GM12878 (cell line): ENCODE measurements around the gene RHEX. TPM values are rescaled to one million over a fixed set of nuclear protein-coding genes. Genes with fewer than 3 reads are reported as not detected.

Source experiments
- ATAC-seq: fragments of 200-7000 bp; cut with Tn5 transposase; 3 replicates; pipeline ENCODE4 v1.9.1; 2020; ENCODE audit warnings: mild to moderate bottlenecking, moderate library complexity
- BruUV-seq: library from RNA; stranded (reverse); fragments of 400-500 nt; replicated peaks from 2 replicates; lab custom pipeline; 2021; lab: Mats Ljungman, UMichigan
- CTCF ChIA-PET: fragments of 300-600 bp; sonication (Branson Sonifier 250); formaldehyde crosslinking; extraction: SDS; loops from one replicate; lab custom pipeline; 2021; ENCODE audit warnings: inconsistent platforms; lab: Yijun Ruan, JAX
- POLR2A ChIA-PET: fragments of 350-600 bp; formaldehyde crosslinking; extraction: SDS; loops from one replicate; lab custom pipeline; 2021; ENCODE audit warnings: inconsistent platforms; lab: Charles Lee
- RAD21 ChIA-PET: fragments of 300-600 bp; sonication (Branson Sonifier 250); formaldehyde crosslinking; loops from one replicate; lab custom pipeline; 2023; ENCODE audit warnings: antibody characterized with exemption; ENCODE audit not compliant: unreplicated experiment; lab: Charles Lee
- SMC1A ChIA-PET: fragments of 300-600 bp; sonication (Branson Sonifier 250); formaldehyde crosslinking; loops from one replicate; lab custom pipeline; 2023; ENCODE audit not compliant: unreplicated experiment, uncharacterized antibody; lab: Charles Lee
- DNase-seq: peaks from one replicate; pipeline ENCODE4 v3.0.0-alpha.2; 2011; ENCODE audit warnings: low read depth, low spot score
- FAIRE-seq: peaks from 3 replicates; lab custom pipeline; 2011; peaks lifted over from hg19 to GRCh38; lab: Jason Lieb, UNC
- H2AFZ ChIP-seq: 2 replicates; pipeline ENCODE4 v1.6.0; 2011; ENCODE audit warnings: low read depth, low read length, control low read depth; ENCODE audit not compliant: control insufficient read depth
- H3K27ac ChIP-seq: 2 replicates; pipeline ENCODE4 v1.5.1; 2011; ENCODE audit warnings: control low read depth; ENCODE audit not compliant: control insufficient read depth, insufficient read depth
- H3K27me3 ChIP-seq, 2 experiments: replicated peaks in 1 of 2; 2 replicates each; pipeline versions ENCODE4 v1.6.0 to v1.6.1; 2011; ENCODE audit warnings: low read length in 1 of 2; ENCODE audit not compliant: control insufficient read depth in 2 of 2, insufficient read depth in 2 of 2
- H3K36me3 ChIP-seq, 2 experiments: 2 replicates each; pipeline ENCODE4 v1.5.1; 2011; ENCODE audit warnings: low read length in 1 of 2; ENCODE audit not compliant: control insufficient read depth in 2 of 2, insufficient read depth in 2 of 2
- H3K4me1 ChIP-seq: 2 replicates; pipeline ENCODE4 v1.6.1; 2011; ENCODE audit warnings: mild to moderate bottlenecking, low read length, moderate library complexity, mixed read lengths; ENCODE audit not compliant: control insufficient read depth, insufficient read depth
- H3K4me2 ChIP-seq: 2 replicates; pipeline ENCODE4 v1.6.0; 2011; ENCODE audit warnings: control low read depth; ENCODE audit not compliant: control insufficient read depth, insufficient read depth
- H3K4me3 ChIP-seq: fragments of 200-600 bp; sonication (generic); 2 replicates; pipeline ENCODE4 v1.5.1; 2016
- H3K79me2 ChIP-seq: 2 replicates; pipeline ENCODE4 v1.6.0; 2011; ENCODE audit warnings: low read length; ENCODE audit not compliant: control insufficient read depth, insufficient read depth
- H3K9ac ChIP-seq: 2 replicates; pipeline ENCODE4 v1.8.0; 2011; ENCODE audit warnings: low read length, control low read depth, mixed read lengths; ENCODE audit not compliant: control insufficient read depth, insufficient read depth
- H3K9me3 ChIP-seq: replicated peaks from 3 replicates; pipeline ENCODE4 v1.5.1; 2011; ENCODE audit warnings: mild to moderate bottlenecking, low read length; ENCODE audit not compliant: control insufficient read depth, insufficient read depth
- H4K20me1 ChIP-seq: 2 replicates; pipeline ENCODE4 v1.6.0; 2011; ENCODE audit not compliant: control insufficient read depth, insufficient read depth
- ATF7 ChIP-seq: fragments of 450-650 bp; IDR thresholded peaks from 2 replicates; pipeline ENCODE4 v1.6.1; 2016; ENCODE audit warnings: low read depth, mild to moderate bottlenecking
- CREM ChIP-seq: IDR thresholded peaks from 2 replicates; pipeline ENCODE4 v1.6.1; 2014; ENCODE audit warnings: antibody characterized with exemption, low read depth
- ETV6 ChIP-seq, 2 experiments: fragments of 450-650 bp in 1 of 2; IDR thresholded peaks in 1 of 2; conservative IDR thresholded peaks in 1 of 2; 2 replicates each; pipeline ENCODE4 v1.6.1; 2014; ENCODE audit warnings: antibody characterized with exemption in 1 of 2, borderline replicate concordance in 1 of 2, low read depth in 1 of 2, mild to moderate bottlenecking in 1 of 2, moderate library complexity in 1 of 2
- FOXK2 ChIP-seq: fragments of 450-650 bp; IDR thresholded peaks from 2 replicates; pipeline ENCODE4 v1.6.1; 2017; ENCODE audit warnings: mild to moderate bottlenecking, moderate library complexity
- MTA2 ChIP-seq: fragments of 450-650 bp; IDR thresholded peaks from 2 replicates; pipeline ENCODE4 v1.6.1; 2016; ENCODE audit warnings: low read depth, mild to moderate bottlenecking, moderate library complexity
- NFIC ChIP-seq: IDR thresholded peaks from 2 replicates; pipeline ENCODE4 v1.6.1; 2012; ENCODE audit warnings: low read depth, mild to moderate bottlenecking, inconsistent platforms, low read length, moderate library complexity
- NFYB ChIP-seq: IDR thresholded peaks from 2 replicates; pipeline ENCODE4 v1.6.1; 2011; ENCODE audit warnings: low read depth, mild to moderate bottlenecking, low read length, improper control_type of control experiment, moderate library complexity; ENCODE audit not compliant: insufficient read depth
- POLR2AphosphoS5 ChIP-seq: IDR thresholded peaks from 2 replicates; pipeline ENCODE4 v1.6.1; 2011; ENCODE audit warnings: mild to moderate bottlenecking, low read length, inconsistent platforms
- SMARCA5 ChIP-seq: fragments of 450-650 bp; IDR thresholded peaks from 2 replicates; pipeline ENCODE4 v1.6.1; 2017; ENCODE audit warnings: mild to moderate bottlenecking
- SP1 ChIP-seq: IDR thresholded peaks from one replicate; pipeline ENCODE4 v1.6.1; 2011; ENCODE audit warnings: low read depth, low read length
- SPI1 ChIP-seq: IDR thresholded peaks from 2 replicates; pipeline ENCODE4 v1.6.1; 2011; ENCODE audit warnings: low read depth, mild to moderate bottlenecking, low read length, moderate library complexity, borderline replicate concordance; ENCODE audit not compliant: insufficient read depth
- TARDBP ChIP-seq: IDR thresholded peaks from 2 replicates; pipeline ENCODE4 v1.6.1; 2016; ENCODE audit warnings: borderline replicate concordance
- ZNF24 ChIP-seq: fragments of 450-650 bp; IDR thresholded peaks from 2 replicates; pipeline ENCODE4 v1.6.1; 2017; ENCODE audit warnings: antibody characterized with exemption, mild to moderate bottlenecking
- ZZZ3 ChIP-seq: IDR thresholded peaks from 2 replicates; pipeline ENCODE4 v1.6.1; 2011; ENCODE audit warnings: low read depth; ENCODE audit not compliant: control insufficient read depth, insufficient read length
- WGBS: methylation state at CpG from one replicate; pipeline ENCODE4 v1.1.6; 2016; ENCODE audit warnings: low lambda C conversion rate; ENCODE audit not compliant: insufficient replicate concordance, insufficient coverage; ENCODE audit errors: missing lambda C conversion rate; 5-methylcytosine and 5-hydroxymethylcytosine counted together
- in situ Hi-C: fragments of 300-500 bp; cut with MboI; formaldehyde crosslinking; loops from 9 replicates; pipeline ENCODE4 v1.14.3; 2018; ENCODE audit warnings: mixed read lengths
- intact Hi-C: fragments of 100-400 bp; cut with micrococcal nuclease; formaldehyde crosslinking; loops from one replicate; pipeline ENCODE4 v1.14.2; 2022; ENCODE audit not compliant: unreplicated experiment
- polyA plus RNA-seq, 11 experiments: library from polyadenylated mRNA; depleted of rRNA in 4 of 11; unstranded in 6 of 11; stranded (reverse) in 5 of 11; fragments of >200 nt; fragmentation: Nextera tagmentation in 4 of 11; fragmentation: Illumina TruSeq in 1 of 11; extraction: Ambion mirVana in 4 of 11; extraction: Trizol in 1 of 11; gene quantifications; 1 replicate in 1 of 11; 2 replicates in 10 of 11; pipeline versions ENCODE4 v1.2.1 to v1.2.3, GENCODE V29; 2011 to 2016; ENCODE audit warnings: inconsistent platforms in 2 of 11, missing spikeins in 2 of 11, low read depth in 1 of 11
- total RNA-seq, 4 experiments: library from RNA; depleted of rRNA in 3 of 4; stranded (reverse); fragments of >200 nt in 3 of 4; fragmentation: Illumina TruSeq in 1 of 4; extraction: Trizol in 1 of 4; gene quantifications; 2 replicates each; pipeline versions ENCODE4 v1.2.1 to v1.2.3, GENCODE V29; 2013 to 2021
- TF ChIP-seq, protein P1 (sequence below): fragments of 450-650 bp; IDR thresholded peaks from 2 replicates; pipeline ENCODE4 v1.6.1; 2017; ENCODE audit warnings: mild to moderate bottlenecking

The RHEX gene
- total and polyA plus RNA-seq, 10 of the 15 experiments (the other 5 are each of a cell fraction or from before 2014, with no cell fraction given): 2.4 to 11.4 (median 5.7) TPM

DNA sequence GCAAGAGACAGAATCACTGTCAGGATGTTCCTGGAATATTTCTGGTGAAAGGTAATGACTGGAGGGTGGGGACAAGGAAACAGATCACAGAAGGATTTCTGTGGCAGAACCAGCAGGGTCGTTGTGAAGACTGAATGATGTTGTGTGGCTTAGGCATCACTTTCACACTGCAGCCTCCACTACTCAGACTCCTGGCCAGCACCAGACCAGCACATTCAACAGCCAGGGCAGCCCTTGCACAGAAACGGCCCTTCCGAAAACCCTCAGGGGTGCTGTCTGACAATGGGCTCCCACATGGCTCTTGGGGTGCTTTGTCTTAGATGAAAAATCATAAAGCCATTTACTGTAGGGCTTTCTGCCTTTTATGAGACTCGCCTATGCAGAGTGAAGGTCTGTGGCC, 46.0 kb upstream of the RHEX start (continued):
- no peak for TF ChIP-seq SMARCA5
- no peak for TF ChIP-seq ETV6 (conservative IDR thresholded peaks at IDR 0.05 in 1 of 2, IDR thresholded peaks at IDR 0.05 in 1 of 2; ENCODE audit: borderline replicate concordance in 1 of 2, low read depth in 1 of 2)

DNA sequence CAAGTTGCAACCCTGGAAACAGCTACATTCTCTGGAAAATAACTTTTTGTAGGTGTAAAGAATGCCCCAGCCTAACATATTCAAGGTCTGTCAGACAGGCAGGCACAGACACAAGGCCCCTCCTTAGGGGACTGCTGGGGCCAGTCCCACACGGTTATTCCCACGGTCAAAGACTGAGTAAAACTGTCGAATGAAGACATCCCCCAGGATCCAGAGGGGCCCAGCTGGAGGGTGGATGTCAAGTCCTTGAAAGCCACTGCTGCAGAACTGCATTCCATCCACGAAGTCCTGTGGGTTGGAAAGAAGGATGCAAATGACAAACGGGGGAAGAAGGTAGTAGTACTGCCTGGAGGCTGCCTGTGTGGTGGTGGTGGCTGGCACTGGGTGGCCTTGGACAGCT, 42.9 kb upstream of the RHEX start:
- H3K4me3 ChIP-seq: no peak overlapping the region
- CTCF ChIA-PET: interaction anchor here (0.7 kb wide), 1 partner anchor 96 kb away, joined by 4 read pairs; no protein-coding TSS in a partner anchor
- BruUV-seq: no TSS peak

More for the DNA sequence above, 42.9 kb upstream of the RHEX start:
- no peak for DNase-seq
- peaks cover 17% of the 10 kb centered on the region for H3K4me1 ChIP-seq
- 0 out of 4 replicates have a peak, but pooled peaks cover 0 to 3% of the 10 kb centered on the region in 2 experiments for H3K27me3 ChIP-seq
- FAIRE-seq: no peak
- H3K9me3 ChIP-seq: no peaks in the 10 kb centered on the region
- no peaks in the 10 kb centered on the region for H3K36me3 ChIP-seq
- ChIA-PET RAD21 (interaction anchor here (0.6 to 0.9 kb wide), 2 partner anchors 11 to 26 kb away, joined by 3 read pairs; no protein-coding TSS in a partner anchor), SMC1A (no interaction called here), POLR2A (no interaction called here)
- TF ChIP-seq, protein P1, sequence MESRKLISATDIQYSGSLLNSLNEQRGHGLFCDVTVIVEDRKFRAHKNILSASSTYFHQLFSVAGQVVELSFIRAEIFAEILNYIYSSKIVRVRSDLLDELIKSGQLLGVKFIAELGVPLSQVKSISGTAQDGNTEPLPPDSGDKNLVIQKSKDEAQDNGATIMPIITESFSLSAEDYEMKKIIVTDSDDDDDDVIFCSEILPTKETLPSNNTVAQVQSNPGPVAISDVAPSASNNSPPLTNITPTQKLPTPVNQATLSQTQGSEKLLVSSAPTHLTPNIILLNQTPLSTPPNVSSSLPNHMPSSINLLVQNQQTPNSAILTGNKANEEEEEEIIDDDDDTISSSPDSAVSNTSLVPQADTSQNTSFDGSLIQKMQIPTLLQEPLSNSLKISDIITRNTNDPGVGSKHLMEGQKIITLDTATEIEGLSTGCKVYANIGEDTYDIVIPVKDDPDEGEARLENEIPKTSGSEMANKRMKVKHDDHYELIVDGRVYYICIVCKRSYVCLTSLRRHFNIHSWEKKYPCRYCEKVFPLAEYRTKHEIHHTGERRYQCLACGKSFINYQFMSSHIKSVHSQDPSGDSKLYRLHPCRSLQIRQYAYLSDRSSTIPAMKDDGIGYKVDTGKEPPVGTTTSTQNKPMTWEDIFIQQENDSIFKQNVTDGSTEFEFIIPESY: no peak
- no peak for TF ChIP-seq TARDBP
- no peak for TF ChIP-seq ATF7
- TF ChIP-seq NFYB: no peak
- TF ChIP-seq ZNF24: no peak
- TF ChIP-seq ZZZ3: no peak
- TF ChIP-seq SP1: no peak
- TF ChIP-seq CREM: no peak
- TF ChIP-seq MTA2: no peak
- no peak for TF ChIP-seq SPI1
- no peak for TF ChIP-seq FOXK2
- TF ChIP-seq POLR2AphosphoS5: no peak
- no peak for TF ChIP-seq NFIC
- H3K9ac ChIP-seq: no peak overlapping the region
- H2AFZ ChIP-seq: no peak overlapping the region
- H3K79me2 ChIP-seq: no peaks in the 10 kb centered on the region
- no peak overlapping the region for H3K27ac ChIP-seq
- ATAC-seq: no peak
- H4K20me1 ChIP-seq: no peaks in the 10 kb centered on the region
- no peak overlapping the region for H3K4me2 ChIP-seq
- in situ Hi-C loops: no loop called here
- WGBS: 20% methylated on average over 5 of the region's 5 CpGs
- intact Hi-C loops: no loop called here
